C1 segment of cervical spinal cord (tissue), 14 donors: ENCODE data around the gene THADA.
"Not testable (repeated sequence)": the region's sequence is repeated elsewhere in the genome, so short reads cannot be mapped to it uniquely, and the experiment has no call there.

Source experiments
- DNase-seq, 14 donors: peaks; one replicate each; lab custom pipeline; 2025; lab: John Stamatoyannopoulos, UW

The THADA gene

DNA sequence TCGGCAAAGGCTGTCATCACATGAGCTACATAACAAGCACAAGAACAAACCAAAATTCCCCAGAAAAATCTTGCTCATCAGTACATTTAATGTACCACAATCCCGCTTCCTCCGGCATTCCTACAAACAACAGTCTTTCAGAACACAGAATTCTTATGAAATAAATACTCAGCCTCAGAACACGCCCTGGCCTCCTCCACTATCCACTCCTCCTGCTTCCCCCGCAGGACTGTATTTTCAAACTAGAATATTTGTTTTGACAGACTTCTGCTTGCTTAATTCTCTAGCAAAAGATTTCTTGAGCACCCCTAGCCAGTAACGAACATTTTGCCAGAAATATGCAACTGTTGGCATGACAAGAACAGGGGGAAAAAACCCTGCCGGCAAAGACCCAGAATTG is 131.2 kb downstream of the THADA start:
- DNase-seq = no peak

DNA sequence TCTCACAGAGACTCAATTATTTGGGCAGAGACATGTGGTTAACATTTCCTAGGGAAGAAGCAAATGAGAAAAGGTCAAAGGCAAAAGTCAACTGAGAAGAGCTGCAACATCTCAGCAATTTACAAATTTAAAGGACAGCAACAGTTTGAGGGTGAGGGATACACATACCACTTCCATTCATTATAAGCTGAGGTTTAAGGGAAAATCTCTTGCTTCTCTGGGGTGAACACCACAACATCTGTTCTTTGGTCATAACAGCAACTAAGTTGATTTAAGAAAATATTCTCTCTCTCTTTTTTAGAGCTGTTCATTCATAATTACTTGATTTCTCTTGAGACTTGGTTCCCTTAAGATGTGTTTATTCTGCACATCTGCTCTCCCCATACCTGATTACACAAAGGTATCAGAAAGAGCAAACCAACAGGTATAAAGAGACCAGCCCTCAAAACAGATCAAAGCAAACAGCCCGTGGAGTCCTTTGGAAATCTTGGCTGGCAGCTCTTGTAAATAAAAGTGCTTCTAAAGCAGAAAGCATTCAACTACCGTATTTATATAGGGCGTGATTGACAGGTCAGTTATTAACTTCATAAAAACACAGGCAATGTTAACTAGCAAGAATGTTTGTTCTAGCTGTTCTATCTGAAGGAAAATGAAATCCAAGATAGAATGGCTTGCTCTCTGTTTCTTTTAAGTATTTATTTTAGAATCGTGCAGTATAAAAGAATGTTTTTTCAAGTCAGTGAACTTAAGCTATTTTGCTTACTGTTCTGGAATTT is 132.8 kb downstream of the THADA start:
- no peak for DNase-seq

DNA sequence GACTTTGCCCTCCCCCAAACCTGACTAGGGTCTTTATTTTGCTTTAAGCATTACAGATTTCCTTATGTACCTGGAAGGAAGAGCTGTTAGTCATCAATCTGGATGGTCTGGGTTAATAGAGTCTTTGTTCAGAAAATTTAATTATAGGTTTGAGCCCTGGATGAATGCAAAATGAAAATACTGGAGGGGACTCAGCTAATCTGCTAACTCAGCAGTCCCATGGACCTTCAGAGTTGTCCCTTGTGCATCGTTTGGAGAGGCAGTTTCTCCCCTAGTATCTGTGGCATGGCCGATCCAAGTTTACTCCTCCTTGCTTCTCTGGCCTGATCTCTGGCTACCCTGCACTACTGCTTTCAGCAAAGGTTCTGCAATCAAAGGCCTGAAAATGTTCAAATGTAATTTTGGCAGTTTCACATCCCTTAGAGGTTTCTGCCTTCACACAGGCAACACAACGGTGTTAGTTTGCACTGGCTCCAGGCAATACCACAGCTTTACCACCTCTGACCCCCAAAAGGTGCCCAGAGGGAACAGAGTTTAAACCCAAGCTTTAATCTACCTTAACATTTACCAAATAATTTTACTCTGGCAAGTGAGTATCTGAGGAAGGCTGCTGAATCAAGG is 134.3 kb downstream of the THADA start:
- DNase-seq = peak in 5 of 14 donors; percentile 4 to 18 (median 11)

DNA sequence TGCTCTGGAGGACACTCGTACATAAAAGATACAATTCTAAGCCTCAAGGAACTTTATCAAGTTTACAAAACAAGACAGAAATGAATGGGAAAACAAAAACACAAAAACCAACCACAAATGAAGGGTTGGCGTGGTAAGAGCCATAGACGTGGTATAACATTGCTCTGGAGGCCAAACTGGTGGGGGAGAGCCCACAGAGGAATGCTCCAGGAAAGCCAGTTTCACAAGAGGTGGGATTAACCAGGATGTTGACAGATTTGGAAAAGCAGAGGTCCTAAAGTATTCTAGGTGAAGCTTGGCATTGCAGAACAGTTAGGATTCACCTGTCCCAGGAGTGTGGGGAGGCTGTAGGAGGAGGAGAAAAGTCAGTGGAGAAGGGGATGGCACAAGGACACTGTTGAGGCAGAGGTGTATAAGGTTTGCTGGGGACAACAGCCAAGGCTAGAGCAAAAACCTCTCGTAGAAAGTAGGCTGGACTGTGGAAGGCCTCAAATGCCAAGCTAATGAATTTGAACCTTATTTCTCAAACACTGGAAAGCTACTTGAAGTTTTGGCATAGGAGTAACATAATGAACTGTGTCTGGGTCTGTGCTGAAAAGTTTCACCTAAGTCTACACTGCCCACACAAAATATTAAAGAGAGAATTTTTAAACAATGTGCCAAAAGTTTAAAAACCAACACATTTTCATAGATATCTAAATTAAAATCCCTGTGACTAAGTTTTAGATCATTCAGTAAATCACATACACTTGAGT is 135.1 kb downstream of the THADA start:
- DNase-seq = no peak

DNA sequence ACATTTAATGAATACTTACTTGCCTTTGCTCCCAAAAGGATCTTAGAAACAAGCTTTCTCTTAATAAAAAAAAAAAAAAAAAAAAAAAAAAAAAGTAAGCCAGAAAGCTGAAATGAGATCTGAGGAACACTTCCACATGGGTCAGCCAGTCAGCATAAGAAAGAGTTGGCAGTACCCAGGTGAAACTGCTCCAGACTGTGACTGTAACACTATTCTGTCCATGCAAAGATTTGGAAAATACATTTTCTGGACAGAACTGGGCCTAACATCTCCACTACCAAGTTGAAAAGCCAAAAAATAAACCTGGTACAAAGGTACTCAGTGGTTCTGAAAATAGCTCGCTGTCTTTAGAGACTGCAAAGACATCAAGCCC is 135.7 kb downstream of the THADA start:
- DNase-seq = no peak

DNA sequence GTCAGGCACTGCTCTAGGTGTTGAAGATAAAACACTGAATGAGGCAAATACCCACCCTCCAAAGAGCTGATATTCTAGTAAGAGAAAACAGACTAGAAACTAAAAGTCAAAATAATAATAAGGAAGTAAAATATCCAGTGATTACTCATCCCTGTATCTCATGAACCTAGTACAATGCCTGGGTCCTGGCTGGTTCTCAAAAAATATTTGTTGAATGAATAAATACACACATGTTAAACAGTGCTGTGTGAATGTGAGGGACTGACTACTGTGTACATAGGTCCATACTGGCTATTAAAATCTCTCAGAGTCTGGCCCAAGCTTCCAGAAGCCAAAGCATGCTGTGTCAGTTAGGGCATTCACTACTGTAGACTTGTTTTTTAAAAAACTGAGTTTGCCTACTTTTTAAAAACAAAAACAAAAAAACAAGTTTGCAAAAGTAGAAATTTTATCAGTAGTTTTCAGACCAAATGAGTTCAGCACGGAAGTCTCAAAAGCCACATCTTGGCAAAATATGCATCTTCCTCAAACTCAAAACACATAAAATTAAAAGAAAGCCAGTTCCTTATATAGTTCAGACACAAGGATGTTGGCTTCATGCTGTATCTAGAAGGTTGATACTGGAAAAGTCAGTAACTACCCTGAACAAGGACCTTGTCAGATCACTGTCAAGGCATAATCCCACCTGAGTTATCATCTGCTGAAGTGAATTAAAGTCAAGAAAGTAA is 136.2 kb downstream of the THADA start:
- DNase-seq = no peak

DNA sequence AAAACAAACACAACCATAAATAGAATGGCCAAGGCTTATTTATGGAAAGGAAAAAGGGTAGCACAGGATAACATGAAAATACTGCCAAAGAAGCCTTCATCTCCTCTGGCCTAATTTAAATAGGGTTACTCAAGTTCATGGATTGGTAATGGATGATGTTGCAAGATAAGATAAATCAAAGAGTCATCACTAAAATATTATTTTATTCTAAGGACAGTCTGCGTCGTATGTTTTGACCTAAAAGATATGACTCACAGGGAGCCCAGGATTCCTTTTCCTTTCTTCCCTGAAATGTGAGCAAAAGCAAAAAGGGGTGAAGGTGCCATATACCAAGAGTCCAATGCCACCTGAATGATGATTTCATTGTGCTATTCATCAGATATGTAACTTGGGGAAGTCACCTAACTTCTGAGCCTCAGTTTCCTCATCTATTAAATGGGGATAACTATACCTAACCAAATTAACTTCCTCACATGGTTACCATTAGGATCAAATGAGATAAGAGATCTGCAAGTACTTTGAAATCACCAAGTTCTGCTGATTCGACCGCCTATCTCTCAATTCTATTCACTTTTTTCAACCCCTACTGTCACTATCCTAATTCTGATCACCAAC is 137.7 kb downstream of the THADA start:
- DNase-seq = no peak

DNA sequence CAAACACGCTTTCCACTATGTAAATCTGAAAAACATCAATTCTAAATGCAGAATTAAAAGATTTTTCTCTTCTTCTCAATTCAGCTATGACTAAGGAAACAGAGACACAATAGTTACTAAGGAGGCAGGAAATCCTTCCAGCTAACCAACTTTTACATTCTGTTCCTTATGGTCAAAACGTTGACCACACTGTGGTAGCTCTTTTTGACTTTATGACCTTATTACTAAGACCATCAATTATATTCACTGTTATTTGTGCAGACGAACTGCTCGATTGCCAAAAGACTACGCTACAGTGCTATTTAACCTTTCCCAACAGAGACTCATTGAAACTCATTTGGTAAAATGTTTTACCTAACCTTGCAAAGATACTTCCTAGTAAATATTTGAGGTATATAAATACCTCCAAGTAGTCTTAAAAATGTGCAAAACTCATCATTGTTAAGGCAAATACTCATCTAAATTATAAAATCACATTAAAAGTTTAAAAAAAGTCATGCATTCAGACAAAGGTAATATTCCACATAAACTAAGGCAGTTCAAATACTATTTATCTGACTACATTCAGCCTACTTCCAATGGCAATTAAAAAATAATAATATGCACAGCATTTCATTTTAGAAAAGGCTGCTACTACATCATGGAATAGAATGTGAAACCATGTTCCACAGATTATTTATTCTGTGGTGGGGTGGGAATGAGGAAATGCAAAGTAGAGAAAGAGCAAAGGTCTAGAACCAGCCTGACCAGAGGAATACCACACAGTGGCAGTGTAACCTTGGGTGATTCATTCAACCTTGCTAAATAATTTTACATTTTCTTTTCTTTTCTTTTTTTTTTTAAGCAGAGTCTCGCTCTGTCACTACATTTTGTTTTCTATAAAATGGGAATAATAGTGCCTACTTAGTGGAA is 139.9 kb downstream of the THADA start:
- no peak for DNase-seq

DNA sequence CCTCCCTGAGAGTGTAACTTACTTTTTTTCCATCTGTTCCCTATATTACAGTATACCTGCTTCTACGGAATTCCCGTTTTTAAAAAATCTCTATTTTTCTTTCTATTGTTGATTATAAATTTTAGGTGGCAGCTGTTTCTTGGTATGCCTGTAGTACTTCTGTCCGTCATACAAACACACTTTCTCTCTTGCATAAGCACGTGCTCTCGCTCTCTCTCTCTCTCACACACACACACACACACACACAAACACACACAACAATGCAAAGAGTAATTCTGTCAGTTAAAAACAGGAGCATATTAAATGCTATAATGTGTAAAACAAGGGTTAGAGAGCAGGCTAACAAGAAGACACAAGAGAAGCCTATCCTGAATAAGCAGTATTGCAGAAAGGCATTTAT is 140.5 kb downstream of the THADA start:
- no peak for DNase-seq

DNA sequence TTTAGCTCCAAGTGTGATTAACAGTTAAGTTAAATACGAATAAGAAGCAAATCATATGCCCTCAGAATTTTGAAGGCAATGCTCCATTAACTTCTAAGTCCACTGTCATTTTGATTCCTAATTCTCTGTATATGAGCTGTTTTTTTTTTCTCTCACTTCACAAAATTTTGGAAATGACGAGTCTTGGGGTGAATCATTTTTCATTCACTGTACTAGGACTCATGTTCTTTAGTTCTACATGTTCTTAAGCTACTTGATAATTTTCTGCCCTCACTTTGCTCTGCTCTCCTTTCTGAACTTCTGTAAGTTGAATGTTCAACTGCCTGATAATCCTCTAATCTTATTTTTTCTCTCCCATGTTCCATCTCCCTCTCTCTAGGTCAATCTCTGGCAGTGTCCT is 141.0 kb downstream of the THADA start:
- DNase-seq = no peak

DNA sequence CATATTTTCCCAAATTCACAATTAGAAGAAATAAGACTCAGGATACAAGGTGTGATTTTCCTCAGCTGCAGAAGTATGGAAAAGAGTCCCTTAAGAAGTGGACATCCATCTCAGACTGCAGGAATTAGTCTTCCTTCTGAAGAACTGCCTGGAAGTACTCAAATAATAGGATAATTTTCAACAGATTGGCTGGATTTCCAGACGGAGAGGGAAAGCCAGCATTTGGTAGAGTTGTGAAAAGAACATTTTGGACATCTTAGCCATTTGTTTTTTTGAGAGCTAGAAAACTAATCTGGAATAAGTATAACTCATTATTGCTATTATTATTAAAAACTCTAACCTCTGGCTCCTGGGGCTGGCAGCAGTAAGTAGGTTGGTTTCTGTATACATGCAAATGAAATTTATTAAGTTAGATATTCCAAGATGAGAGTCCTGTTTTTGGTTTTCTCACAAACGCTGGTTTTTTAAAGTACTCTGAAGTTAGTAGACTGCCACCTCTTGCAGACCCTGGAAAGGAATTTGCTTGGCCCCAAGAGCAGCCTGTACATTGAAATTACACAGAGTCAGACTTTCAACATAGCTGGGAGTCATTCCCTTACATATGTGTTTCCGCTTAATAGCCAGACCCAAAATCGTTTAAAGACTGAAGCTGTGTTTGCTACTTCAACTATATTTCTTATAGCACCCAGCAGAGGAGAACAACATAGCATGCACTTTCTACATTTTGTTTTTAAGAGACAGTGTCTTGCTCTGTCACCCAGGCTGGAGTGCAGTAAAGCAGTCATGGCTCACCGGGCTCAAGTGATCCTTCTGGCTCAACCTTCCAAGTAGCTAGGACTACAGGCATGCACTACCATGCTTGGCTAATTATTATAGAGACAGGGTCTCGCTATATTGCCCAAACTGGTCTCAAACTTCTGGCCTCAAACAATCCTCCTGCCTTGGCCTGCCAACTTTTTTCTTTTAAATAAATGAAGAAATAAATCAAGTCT is 142.4 kb downstream of the THADA start:
- DNase-seq = no peak

DNA sequence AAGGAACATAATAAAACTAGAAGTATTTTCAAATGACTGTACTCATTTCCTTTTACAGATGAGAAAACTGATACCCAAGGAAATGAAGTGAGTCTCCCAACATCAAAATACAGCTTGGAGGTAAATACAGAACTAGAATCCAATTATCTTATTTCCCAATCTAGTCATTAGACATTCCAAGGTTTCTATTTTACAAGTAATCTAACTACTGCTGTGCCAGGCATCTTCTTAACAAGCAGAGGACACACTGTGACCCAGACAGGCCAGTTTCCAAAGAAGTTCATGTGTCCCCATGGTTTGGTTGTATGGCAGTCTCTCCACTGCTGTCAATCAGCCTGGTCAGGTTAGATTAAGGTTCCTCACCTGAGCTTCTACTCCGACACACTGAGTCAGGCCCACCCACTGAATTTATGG is 143.5 kb downstream of the THADA start:
- no peak for DNase-seq

DNA sequence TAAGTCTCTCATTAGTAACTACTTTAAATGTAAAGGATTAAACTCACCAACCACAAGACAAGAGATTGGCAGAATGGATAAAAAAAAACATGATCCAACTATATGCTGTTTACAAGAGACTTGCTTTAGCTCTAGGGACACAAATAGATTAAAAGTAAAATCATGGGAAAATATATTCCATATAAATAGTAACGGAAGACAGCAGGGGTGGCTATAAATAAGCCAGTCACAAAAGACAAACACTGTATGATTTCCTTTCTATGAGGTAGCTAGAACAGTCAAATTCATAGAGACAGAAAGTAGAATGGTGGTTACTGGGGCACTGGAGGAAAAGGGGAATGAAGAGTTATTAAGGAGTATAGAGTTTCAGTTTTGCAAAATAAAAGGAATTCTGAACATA is 145.2 kb downstream of the THADA start:
- DNase-seq = no peak

DNA sequence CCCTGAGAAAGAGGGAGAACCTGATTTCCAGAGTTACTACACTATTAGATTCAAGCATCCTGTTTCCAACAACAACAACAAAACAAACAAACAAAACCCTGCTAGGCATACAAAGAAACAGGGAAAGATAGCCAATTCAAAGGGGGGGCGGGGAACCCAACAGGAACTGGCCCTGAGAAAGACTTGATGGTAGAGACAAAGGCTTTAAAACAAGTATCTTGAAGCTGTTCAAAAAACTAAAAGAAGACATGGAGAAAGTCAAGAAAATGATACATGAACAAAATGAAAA is 147.1 kb downstream of the THADA start:
- no peak for DNase-seq

DNA sequence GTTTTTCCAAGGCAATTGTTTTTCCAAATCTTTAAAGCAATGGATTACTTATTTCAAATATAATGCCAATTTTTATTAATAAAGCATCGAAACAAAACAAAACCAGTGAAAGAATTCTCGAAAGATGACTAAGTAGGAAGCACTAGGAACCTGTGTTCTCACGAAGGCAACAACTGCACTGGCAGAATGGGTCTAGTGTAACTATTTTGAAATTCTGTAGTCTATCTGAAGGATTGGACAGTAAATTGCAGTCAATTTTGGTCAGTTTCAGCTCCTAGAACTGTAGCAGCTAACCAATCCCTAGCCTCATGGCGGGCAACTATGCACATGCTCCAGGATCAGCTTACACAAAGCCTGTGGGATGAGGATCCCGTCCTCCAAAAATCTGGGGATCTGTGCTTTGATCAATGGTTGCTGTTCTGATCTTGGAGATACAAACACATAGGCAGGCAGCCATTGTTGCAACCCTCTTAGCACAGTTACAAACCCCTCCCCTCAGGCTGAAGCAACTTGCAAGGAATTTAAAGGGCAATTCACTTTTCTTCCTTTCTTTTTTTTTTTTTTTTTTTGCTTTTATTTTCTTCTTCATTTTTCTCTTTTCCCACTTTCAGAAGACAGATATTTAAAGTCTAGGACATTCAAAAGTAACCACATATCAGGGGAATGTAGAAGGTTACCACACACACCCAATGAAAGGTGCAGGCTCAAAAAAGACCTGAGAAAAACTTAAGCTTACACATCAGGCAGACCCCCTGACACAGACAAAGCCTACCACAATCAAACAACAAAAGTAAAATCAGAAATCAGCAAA is 147.6 kb downstream of the THADA start:
- DNase-seq = no peak

DNA sequence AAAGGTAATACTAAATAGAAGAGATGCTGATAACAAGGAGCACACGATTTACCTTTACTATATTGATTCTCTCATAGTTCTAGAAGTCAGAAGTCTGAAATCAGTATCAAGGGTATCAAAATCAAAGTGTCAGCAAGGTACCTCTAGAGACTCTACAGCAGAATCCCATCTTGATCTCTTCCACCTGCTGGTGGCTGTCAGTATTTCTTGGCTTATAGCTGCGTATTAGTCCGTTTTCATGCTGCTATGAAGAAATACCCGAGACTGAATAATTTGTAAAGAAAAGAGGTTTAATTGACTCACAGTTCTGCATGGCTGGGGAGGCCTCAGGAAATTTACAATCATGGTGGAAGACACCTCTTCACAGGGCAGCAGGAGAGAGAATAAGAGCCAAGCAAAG is 149.1 kb downstream of the THADA start:
- not testable (repeated sequence) for DNase-seq

DNA sequence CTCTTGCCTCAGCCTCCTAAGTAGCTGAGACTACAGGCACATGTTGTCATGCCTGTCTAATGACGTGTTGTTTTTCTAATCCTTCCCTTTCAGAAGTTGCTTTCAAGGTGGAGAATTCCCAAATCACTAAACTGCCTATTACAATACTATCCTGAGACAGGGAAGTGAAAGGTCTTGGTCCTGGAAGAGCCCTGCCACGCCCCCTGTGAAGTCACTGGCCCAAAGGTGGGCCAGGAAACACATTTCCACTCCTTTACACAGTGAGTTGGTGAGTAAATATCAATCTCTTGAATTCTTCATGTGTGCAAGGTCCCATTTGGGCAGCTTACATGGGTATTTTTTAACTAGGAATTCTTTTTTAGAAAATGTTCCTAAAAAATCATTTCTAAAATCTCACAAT is 150.1 kb downstream of the THADA start:
- DNase-seq = no peak

DNA sequence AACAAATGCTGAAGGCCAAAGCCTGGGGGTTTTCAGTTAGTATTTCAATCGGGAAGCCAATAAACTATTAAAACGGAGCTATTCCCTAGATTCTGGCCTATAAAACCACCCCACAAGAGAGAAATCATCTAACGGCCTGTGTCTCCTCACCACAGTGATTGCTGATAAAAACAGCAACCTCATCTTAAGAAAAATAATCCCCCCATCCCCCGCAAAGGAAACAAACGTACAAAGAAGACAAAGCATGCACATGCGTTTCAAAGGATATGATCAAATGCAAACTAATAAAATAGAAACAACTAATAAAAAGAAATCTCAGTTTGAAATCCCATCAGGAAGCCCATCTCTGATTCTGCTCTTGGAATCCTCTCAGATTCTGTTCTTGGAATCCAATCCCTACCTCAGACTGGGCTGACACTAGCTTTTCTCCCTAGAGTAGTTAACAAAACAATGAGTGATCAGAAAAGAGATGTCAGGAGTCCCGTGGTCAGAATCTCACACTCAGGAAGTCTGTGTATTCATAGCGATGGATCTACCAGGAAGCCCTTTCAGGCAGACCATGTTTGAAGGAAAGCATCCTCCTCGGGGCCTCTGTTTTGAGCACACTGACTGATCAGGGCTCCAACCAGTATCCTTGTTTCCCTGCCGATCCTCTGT is 150.7 kb downstream of the THADA start:
- no peak for DNase-seq
